GM19395 (cell line): ENCODE results near the gene JAKMIP1.

Experiments
- ATAC-seq: cut with Tn5 transposase; IDR thresholded peaks from one replicate; pipeline ENCODE4 v1.9.1; 2021; ENCODE audit warnings: mild to moderate bottlenecking, moderate library complexity; ENCODE audit not compliant: unreplicated experiment

Gene JAKMIP1

GRCh38 chr4:6200011-6200921, at the start of gene JAKMIP1:
Gene JAKMIP1 (minus strand): TSS chr4:6200549. CDS start chr4:6112850, 87,699 bp downstream.
- ATAC-seq, result peak; percentile 77

GRCh38 chr4:6248394-6248793, 48.0 kb upstream of the JAKMIP1 start:
- no peak for ATAC-seq

- no peak for ATAC-seq
These were observed 45.9 kb upstream of the JAKMIP1 start for GRCh38 chr4:6246170-6246634.

- ATAC-seq, result no peak
These were observed 45.2 kb upstream of the JAKMIP1 start for GRCh38 chr4:6245246-6246169.

- no peak for ATAC-seq
These were observed 42.1 kb upstream of the JAKMIP1 start for GRCh38 chr4:6242271-6243029.

GRCh38 chr4:6241062-6241845, 40.9 kb upstream of the JAKMIP1 start:
- ATAC-seq, result no peak

GRCh38 chr4:6239968-6240367, 39.6 kb upstream of the JAKMIP1 start:
- ATAC-seq, result no peak

GRCh38 chr4:6239486-6239885, 39.1 kb upstream of the JAKMIP1 start:
- ATAC-seq, result no peak

- ATAC-seq, result no peak
These were observed 36.6 kb upstream of the JAKMIP1 start for GRCh38 chr4:6236816-6237390.

- ATAC-seq, result no peak
These were observed 35.7 kb upstream of the JAKMIP1 start for GRCh38 chr4:6235901-6236640.

- no peak for ATAC-seq
These were observed 34.7 kb upstream of the JAKMIP1 start for GRCh38 chr4:6235012-6235411.

GRCh38 chr4:6233929-6234328, 33.6 kb upstream of the JAKMIP1 start:
- no peak for ATAC-seq

GRCh38 chr4:6232836-6233785, 32.8 kb upstream of the JAKMIP1 start:
- ATAC-seq, result no peak

- no peak for ATAC-seq
These were observed 31.4 kb upstream of the JAKMIP1 start for GRCh38 chr4:6231663-6232165.

GRCh38 chr4:6230827-6231662, 30.7 kb upstream of the JAKMIP1 start:
- ATAC-seq, result no peak

- ATAC-seq, result no peak
These were observed 30.1 kb upstream of the JAKMIP1 start for GRCh38 chr4:6230502-6230785.
